CD14-positive monocyte (primary cell): ENCODE measurements around the gene EIF2S1. TPM values are rescaled to one million over a fixed set of nuclear protein-coding genes. Genes with fewer than 3 reads are reported as not detected.
A peak's percentile ranks its signal among the peaks of the same experiment; 100 is the strongest.

ENCODE experiments used
- DNase-seq, 3 donors: peaks; one replicate each; pipeline ENCODE4 v3.0.0-alpha.2; 2011 to 2022
- H2AFZ ChIP-seq: 2 replicates; pipeline ENCODE4 v1.6.0; 2012; ENCODE audit warnings: mild to moderate bottlenecking, low read depth, low read length, inconsistent platforms; ENCODE audit not compliant: insufficient read depth, poor library complexity, severe bottlenecking
- H3K27ac ChIP-seq, 2 donors: 1 replicate in 1 of 2; 2 replicates in 1 of 2; pipeline ENCODE4 v1.5.1; 2012 to 2013; ENCODE audit warnings: low read length in 2 of 2, control low read depth in 1 of 2, inconsistent platforms in 1 of 2, low read depth in 1 of 2, mild to moderate bottlenecking in 1 of 2
- H3K27me3 ChIP-seq, 2 donors: one replicate each; pipeline versions ENCODE4 v1.6.0 to v1.6.1; 2011 to 2013; ENCODE audit warnings: low read length in 2 of 2; ENCODE audit not compliant: control insufficient read depth in 2 of 2, insufficient read depth in 2 of 2
- H3K36me3 ChIP-seq, 2 donors: replicated peaks in 1 of 2; 1 replicate in 1 of 2; 2 replicates in 1 of 2; pipeline versions ENCODE4 v1.5.1 to v1.6.1; 2012 to 2013; ENCODE audit warnings: low read length in 2 of 2, control low read depth in 1 of 2, inconsistent platforms in 1 of 2, mild to moderate bottlenecking in 1 of 2; ENCODE audit not compliant: insufficient read depth in 2 of 2, control insufficient read depth in 1 of 2
- H3K4me1 ChIP-seq, 2 donors: 1 replicate in 1 of 2; 2 replicates in 1 of 2; pipeline versions ENCODE4 v1.5.1 to v1.6.1; 2012 to 2013; ENCODE audit warnings: low read length in 2 of 2, control low read depth in 1 of 2, inconsistent platforms in 1 of 2, mild to moderate bottlenecking in 1 of 2, moderate library complexity in 1 of 2; ENCODE audit not compliant: insufficient read depth in 2 of 2, control insufficient read depth in 1 of 2
- H3K4me2 ChIP-seq: replicated peaks from 2 replicates; pipeline ENCODE3; 2012; ENCODE audit warnings: low read length, moderate library complexity, mild to moderate bottlenecking; ENCODE audit not compliant: poor library complexity, severe bottlenecking; ENCODE audit errors: extremely low read depth
- H3K4me3 ChIP-seq, 3 experiments: fragments of 200-600 bp in 1 of 3; sonication (generic) in 1 of 3; replicated peaks in 1 of 3; 1 replicate in 2 of 3; 2 replicates in 1 of 3; pipeline ENCODE4 v1.5.1; 2011 to 2013; ENCODE audit warnings: low read length in 3 of 3, mild to moderate bottlenecking in 3 of 3, control low read depth in 2 of 3, low read depth in 2 of 3, inconsistent platforms in 1 of 3, moderate library complexity in 1 of 3
- H3K79me2 ChIP-seq: 2 replicates; pipeline ENCODE4 v1.6.0; 2012; ENCODE audit warnings: mild to moderate bottlenecking, control low read depth, inconsistent platforms, low read length, moderate library complexity; ENCODE audit not compliant: insufficient read depth
- H3K9ac ChIP-seq: 2 replicates; pipeline ENCODE4 v1.6.0; 2017; ENCODE audit warnings: low read length, mild to moderate bottlenecking; ENCODE audit not compliant: insufficient read depth, poor library complexity, severe bottlenecking
- H3K9me3 ChIP-seq, 2 donors: replicated peaks in 1 of 2; 1 replicate in 1 of 2; 2 replicates in 1 of 2; pipeline versions ENCODE4 v1.5.1 to v1.6.1; 2012 to 2013; ENCODE audit warnings: low read length in 2 of 2, control low read depth in 1 of 2; ENCODE audit not compliant: control insufficient read depth in 1 of 2, insufficient read depth in 1 of 2
- H4K20me1 ChIP-seq: 2 replicates; pipeline ENCODE4 v1.6.0; 2012; ENCODE audit warnings: mild to moderate bottlenecking, low read length, control low read depth, moderate library complexity; ENCODE audit not compliant: insufficient read depth
- H3K27ac Mint-ChIP-seq, 7 donors: one replicate each; pipeline ENCODE4 v1.8.0; 2020; ENCODE audit warnings: mild to moderate bottlenecking in 7 of 7, mixed read lengths in 7 of 7, moderate library complexity in 6 of 7, inconsistent platforms in 2 of 7
- H3K27me3 Mint-ChIP-seq, 3 donors: one replicate each; pipeline ENCODE4 v1.8.0; 2021 to 2022; ENCODE audit warnings: low read depth in 3 of 3, mild to moderate bottlenecking in 3 of 3, mixed read lengths in 3 of 3, moderate library complexity in 3 of 3, inconsistent platforms in 1 of 3
- H3K36me3 Mint-ChIP-seq, 2 donors: one replicate each; pipeline ENCODE4 v1.8.0; 2020; ENCODE audit warnings: mixed read lengths in 2 of 2, inconsistent platforms in 1 of 2, mild to moderate bottlenecking in 1 of 2
- H3K4me1 Mint-ChIP-seq: one replicate; pipeline ENCODE4 v1.8.0; 2020; ENCODE audit warnings: mild to moderate bottlenecking, mixed read lengths
- H3K4me3 Mint-ChIP-seq, 2 donors: one replicate each; pipeline ENCODE4 v1.8.0; 2020; ENCODE audit warnings: mild to moderate bottlenecking in 2 of 2, mixed read lengths in 2 of 2, moderate library complexity in 1 of 2
- H3K9me3 Mint-ChIP-seq, 7 donors: one replicate each; pipeline ENCODE4 v1.8.0; 2020 to 2022; ENCODE audit warnings: mixed read lengths in 7 of 7, mild to moderate bottlenecking in 6 of 7, moderate library complexity in 6 of 7, inconsistent platforms in 2 of 7
- WGBS: methylation state at CpG from one replicate; pipeline ENCODE4 v1.1.5; 2013; ENCODE audit warnings: missing lambda C conversion rate; ENCODE audit not compliant: insufficient coverage; 5-methylcytosine and 5-hydroxymethylcytosine counted together
- intact Hi-C, 2 donors: fragments of 100-400 bp; cut with micrococcal nuclease; formaldehyde crosslinking; loops; one replicate each; pipeline versions ENCODE4 v1.15.0 to v1.15.1; 2023
- polyA plus RNA-seq, 3 donors: library from polyadenylated mRNA; depleted of rRNA in 1 of 3; unstranded in 2 of 3; stranded (reverse) in 1 of 3; fragments of 300-500 nt in 2 of 3; fragments of >200 nt in 1 of 3; fragmentation: Illumina TruSeq in 2 of 3; gene quantifications; 1 replicate in 2 of 3; 2 replicates in 1 of 3; pipeline ENCODE4 v1.2.3, GENCODE V29; 2012 to 2021
- TF ChIP-seq, protein P1 (sequence below): fragments of 200-600 bp; IDR thresholded peaks from one replicate; pipeline ENCODE4 v1.8.0; 2022; ENCODE audit warnings: antibody characterized with exemption, mild to moderate bottlenecking

EIF2S1 gene
- polyA plus RNA-seq, 3 donors = 21.9 to 111 (median 110) TPM

DNA sequence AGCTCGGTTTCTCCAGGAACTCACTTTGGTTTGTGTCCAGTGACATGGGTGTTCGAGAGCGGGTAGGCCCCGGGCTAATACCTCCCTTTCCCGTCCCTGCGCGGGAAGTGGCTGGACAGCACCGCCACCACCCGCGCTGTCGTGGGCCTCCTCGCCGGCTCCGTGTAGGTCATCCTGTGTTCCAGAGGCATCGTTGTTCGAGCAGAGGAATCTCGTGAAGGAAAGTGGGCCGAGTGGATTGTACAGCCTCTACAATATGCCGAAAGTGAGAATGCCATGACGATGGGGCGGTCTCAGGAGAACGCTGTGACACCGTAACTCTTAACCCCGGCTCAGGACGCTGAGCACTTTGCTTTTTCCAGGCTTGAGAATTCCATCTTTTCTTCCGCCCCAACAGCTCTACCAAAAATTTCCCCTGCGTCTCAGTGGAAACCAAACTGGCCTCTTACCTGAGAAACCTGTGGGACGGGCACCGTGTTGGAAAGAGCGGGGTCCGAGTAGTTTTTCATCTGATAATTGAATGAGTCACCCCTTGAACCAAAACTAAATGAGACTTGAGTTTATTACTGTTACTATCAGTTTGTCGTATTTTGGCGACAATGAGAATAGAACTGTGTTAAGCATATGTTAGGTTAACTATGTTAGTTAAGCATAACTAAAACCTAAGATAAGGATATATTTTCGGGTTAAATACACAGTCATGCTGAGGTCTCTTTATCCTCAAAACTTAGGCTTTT lies 510 bp downstream of the EIF2S1 start:
- no peaks in the 10 kb centered on the region for H3K9me3 ChIP-seq
- intact Hi-C loops = loop anchor here in 1 of 2 donors (1.0 kb wide), 1 partner anchor 340 kb away; no protein-coding TSS in a partner anchor
- Mint-ChIP-seq H3K4me3 (peak overlapping the region; percentile 96 to 97), H3K27me3 (no peaks in the 10 kb centered on the region), H3K27ac (peak overlapping the region; percentile 95 to 98 (median 97)), H3K4me1 (peaks cover 44% of the 10 kb centered on the region), H3K9me3 (peaks cover 0 to 2% (median 0%) of the 10 kb centered on the region in 7 donors), H3K36me3 (peaks cover 11 to 19% of the 10 kb centered on the region in 2 donors)
- TF ChIP-seq, protein P1, sequence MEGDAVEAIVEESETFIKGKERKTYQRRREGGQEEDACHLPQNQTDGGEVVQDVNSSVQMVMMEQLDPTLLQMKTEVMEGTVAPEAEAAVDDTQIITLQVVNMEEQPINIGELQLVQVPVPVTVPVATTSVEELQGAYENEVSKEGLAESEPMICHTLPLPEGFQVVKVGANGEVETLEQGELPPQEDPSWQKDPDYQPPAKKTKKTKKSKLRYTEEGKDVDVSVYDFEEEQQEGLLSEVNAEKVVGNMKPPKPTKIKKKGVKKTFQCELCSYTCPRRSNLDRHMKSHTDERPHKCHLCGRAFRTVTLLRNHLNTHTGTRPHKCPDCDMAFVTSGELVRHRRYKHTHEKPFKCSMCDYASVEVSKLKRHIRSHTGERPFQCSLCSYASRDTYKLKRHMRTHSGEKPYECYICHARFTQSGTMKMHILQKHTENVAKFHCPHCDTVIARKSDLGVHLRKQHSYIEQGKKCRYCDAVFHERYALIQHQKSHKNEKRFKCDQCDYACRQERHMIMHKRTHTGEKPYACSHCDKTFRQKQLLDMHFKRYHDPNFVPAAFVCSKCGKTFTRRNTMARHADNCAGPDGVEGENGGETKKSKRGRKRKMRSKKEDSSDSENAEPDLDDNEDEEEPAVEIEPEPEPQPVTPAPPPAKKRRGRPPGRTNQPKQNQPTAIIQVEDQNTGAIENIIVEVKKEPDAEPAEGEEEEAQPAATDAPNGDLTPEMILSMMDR = no peak
- peak in 1 of 3 donors; percentile 19 for DNase-seq
- H2AFZ ChIP-seq = peak overlapping the region; percentile 84
- peak overlapping the region; percentile 74 to 96 for H3K27ac ChIP-seq
- H3K4me3 ChIP-seq = peak overlapping the region; percentile 60 to 97 (median 70)
- H3K4me2 ChIP-seq = peak overlapping the region; percentile 90
- H3K27me3 ChIP-seq = no peaks in the 10 kb centered on the region
- H4K20me1 ChIP-seq = peaks cover 45% of the 10 kb centered on the region
- H3K9ac ChIP-seq = peak overlapping the region; percentile 90
- H3K4me1 ChIP-seq = peaks cover 17 to 33% of the 10 kb centered on the region in 2 donors
- H3K79me2 ChIP-seq = peaks cover 90% of the 10 kb centered on the region
- peaks cover 15 to 16% of the 10 kb centered on the region in 2 donors for H3K36me3 ChIP-seq
- 1% methylated on average over 23 of the region's 34 CpGs for WGBS

DNA sequence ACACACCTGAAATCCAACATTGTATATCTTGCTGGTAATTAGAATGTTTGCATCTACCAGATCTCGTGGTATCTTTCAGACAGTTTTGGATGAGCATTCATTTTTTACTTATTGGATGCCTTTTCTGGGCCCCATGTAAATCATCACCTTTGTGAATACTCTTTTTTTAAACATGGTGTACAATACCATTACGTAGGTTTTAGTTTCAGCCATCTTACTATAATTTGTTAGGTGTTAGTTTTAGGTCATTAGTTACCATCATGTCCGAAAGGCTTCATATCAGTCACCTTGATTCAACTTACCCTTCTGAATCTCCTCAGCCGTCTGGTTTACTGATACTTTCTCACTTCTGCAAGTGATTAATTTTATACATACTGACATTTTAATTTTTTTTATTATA lies 5.3 kb downstream of the EIF2S1 start:
- H3K79me2 ChIP-seq = peaks cover 79% of the 10 kb centered on the region
- H3K9me3 ChIP-seq = no peaks in the 10 kb centered on the region
- H4K20me1 ChIP-seq = peaks cover 44% of the 10 kb centered on the region
- no peak overlapping the region for H2AFZ ChIP-seq
- no peak overlapping the region for H3K4me2 ChIP-seq
- H3K4me1 ChIP-seq = peaks cover 8 to 17% of the 10 kb centered on the region in 2 donors
- no peak overlapping the region for H3K9ac ChIP-seq
- H3K9me3 Mint-ChIP-seq = peaks cover 0 to under 1% (median 0%) of the 10 kb centered on the region in 7 donors
- WGBS = 100% methylated on average over 1 of the region's 4 CpGs
- no peak overlapping the region for H3K4me3 ChIP-seq
- no peak for DNase-seq
- peaks cover 61 to 64% of the 10 kb centered on the region in 2 donors for H3K36me3 ChIP-seq
- TF ChIP-seq, protein P1 = no peak
- no peaks in the 10 kb centered on the region for H3K27me3 ChIP-seq
- peaks cover 19% of the 10 kb centered on the region for H3K4me1 Mint-ChIP-seq
- no peak overlapping the region for H3K27ac Mint-ChIP-seq
- intact Hi-C loops = no loop called here
- peaks cover 52 to 61% of the 10 kb centered on the region in 2 donors for H3K36me3 Mint-ChIP-seq
- H3K27ac ChIP-seq = no peak overlapping the region
- no peaks in the 10 kb centered on the region for H3K27me3 Mint-ChIP-seq
- no peak overlapping the region for H3K4me3 Mint-ChIP-seq
